Measurements from ENCODE around the gene IL17F.

GRCh38 chr6:52216932-52217575 lies 27.2 kb downstream of the IL17F start:
- TF ChIP-seq NFRKB (IDR thresholded peaks at IDR 0.05), result no peak
- TF ChIP-seq FOXA1 (IDR thresholded peaks at IDR 0.05), result no peak
- no peak for TF ChIP-seq CTBP1 (IDR thresholded peaks at IDR 0.05; ENCODE audit: borderline replicate concordance)
- no peak for TF ChIP-seq SP1 (IDR thresholded peaks at IDR 0.05)

Measured in HEK293T (cell line).